HG03342 (cell line): ENCODE data around the gene THSD7A.

Source experiments
- ATAC-seq: cut with Tn5 transposase; IDR thresholded peaks from one replicate; pipeline ENCODE4 v1.9.1; 2021; ENCODE audit warnings: mild to moderate bottlenecking, moderate library complexity; ENCODE audit not compliant: unreplicated experiment

THSD7A gene

GRCh38 chr7:11427686-11428273 is 404.2 kb downstream of the THSD7A start:
- ATAC-seq = peak; percentile 84

- ATAC-seq = no peak
Observed at GRCh38 chr7:11424006-11424405, 408.0 kb downstream of the THSD7A start.

DNA sequence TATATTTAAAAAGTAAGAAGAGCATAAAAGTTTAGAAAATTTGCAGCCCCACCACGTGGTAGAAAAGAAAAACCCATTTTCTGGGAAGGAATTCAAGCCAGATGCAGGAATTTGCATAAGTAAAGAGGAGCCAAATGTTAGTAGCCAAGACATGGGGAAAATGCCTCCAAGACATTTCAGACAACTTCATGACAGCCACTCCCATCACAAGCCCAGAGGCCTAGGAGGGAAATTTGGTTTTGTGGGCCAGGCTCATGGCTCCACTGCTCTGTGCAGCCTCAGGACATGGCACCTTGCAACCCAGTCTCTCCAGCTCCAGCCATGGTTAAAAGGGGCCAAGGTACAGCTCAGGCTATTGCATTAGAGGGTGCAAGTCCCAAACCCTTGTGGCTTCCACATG is 411.9 kb downstream of the THSD7A start:
- ATAC-seq = no peak

DNA sequence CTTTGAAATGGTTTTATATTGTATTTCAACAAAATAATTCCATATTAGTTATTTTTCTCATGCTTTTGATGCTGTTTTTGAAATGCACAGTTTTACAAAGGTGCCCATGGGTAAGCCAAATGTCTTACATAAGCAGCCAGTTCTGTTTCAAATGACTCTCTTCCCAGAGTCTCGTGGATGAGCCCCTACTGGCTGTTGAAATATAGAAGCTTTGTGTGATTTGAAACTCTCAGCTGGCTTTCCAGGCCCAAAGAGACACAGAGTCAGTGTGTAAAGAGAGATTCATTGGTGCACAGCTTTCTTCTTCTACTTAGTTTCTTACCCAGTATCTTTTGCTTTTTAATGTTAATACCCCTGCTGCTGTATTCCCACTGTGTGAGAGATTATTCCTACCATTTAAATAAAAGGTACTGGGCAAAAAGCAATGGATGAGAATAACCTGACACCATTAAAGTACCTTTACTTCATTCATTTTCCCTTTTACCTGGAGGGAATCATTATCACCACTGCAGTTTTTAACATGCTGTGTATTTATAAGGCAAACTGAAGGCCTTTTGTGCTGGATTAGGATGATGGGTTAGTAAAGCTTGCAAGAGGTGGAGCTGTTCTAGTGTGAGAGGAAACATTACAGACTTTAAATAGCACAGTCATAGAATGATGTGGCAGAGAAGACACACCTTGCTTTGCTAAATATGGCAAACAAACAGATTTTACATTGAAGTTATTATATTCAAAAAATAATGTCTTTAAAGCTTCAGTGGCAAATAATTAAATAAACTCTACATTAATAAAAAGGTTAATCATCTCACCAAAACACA is 415.1 kb downstream of the THSD7A start:
- ATAC-seq = no peak

DNA sequence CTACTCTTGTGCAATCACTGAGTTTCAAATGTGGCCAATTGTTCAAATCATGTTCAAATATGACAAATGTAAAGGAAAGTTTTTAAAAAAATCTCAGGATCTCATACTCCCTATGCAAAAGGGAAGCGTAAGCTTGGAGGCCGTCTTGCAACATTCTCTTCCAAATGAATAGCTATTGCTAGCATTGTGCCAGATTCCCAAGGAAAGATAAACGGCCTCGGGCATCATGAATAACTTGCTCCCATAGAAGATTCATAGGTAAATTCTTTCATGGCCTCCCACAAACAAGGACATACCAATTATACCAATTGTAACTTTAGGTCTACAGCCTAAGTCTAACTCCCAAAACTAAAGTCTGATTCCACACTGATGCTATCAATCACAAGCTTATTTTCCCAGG is 416.9 kb downstream of the THSD7A start:
- ATAC-seq = no peak

DNA sequence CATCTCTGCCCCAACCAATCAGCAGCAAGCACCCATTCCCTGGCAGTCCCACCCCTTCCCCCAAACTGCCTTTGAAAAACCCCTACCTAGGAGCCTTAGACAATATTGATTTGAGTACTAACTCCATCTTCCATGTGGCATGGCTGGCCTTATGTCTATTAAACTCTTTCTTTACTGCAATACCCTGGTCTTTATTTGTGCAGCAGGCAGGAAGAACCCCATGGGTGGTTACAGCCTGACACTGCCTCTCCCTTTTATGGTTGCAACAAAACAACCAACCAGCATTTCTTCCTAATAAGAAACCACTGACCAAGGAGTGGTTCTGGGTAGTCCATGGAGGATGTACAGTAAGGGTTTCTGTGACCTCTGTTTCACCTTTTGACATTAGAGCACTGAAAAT is 418.1 kb downstream of the THSD7A start:
- ATAC-seq = no peak

GRCh38 chr7:11412036-11412435 is 420.0 kb downstream of the THSD7A start:
- ATAC-seq = no peak

DNA sequence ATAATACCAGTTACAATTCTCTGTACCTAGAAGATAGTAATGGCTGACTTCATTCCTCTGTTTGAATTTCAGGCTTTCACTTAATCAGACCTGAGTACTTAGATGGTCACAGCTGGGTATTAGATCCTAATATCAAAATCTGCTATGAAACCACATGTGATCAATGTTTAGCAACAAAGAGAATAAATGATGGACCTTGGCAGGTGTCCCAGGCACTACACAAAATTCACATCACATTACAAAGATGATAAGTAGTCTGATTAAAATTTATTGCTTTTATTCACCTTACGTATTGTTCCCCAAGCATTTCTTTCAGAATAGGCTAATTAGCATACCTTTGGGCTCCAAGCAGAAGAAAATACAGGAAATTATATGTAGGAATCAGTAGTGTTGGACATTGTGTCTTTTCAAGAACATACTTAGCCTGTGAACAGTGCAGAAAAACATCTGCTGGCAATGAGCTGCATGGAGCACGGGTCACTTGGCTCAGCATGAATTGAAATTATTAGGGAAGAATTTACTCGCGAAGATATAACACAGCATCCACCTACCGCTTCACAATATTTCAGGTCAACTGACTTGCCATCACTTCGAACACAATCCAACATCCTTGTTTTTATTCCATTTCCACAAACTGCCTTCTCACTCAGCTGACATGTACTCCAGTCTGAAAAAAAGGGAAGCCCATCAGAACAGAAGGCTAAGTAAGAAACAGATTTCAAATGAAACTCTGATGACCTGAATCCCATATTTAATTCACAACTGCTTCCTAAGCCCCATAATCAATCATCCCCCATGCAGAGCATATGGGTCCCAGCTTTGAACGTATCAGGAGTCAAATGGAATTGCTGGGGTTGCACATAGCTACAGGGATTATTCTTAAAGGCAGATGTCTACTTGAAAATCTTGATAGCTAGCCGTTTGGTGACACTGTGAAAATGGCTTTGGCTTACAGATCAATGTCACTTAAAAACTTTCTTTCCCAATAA is 421.0 kb downstream of the THSD7A start:
- ATAC-seq = no peak

- no peak for ATAC-seq
Observed at GRCh38 chr7:11404355-11404754, 427.6 kb downstream of the THSD7A start.

GRCh38 chr7:11403781-11404180 is 428.2 kb downstream of the THSD7A start:
- no peak for ATAC-seq

DNA sequence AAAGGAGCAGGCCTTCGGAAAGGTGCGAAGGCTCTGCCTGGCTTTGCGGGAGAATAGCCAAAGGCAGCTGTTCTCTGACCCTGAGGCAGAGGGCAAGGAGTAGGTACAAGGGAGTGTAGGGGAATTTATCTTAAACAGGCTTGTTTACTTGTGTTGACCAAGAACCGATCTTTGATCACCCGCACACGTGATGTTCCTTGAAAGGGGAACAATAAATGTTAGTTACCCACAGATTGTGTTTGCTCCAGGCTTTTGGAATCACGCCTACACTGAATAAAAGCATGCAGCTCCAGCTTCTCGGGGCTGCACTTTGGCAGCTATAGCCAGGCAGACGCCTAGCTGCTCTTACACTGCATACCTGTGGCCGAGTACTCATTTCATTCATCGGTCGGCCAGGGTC is 437.6 kb downstream of the THSD7A start:
- ATAC-seq = no peak

- no peak for ATAC-seq
Observed at GRCh38 chr7:11379641-11380040, 452.4 kb downstream of the THSD7A start.

GRCh38 chr7:11376529-11376928 is 455.5 kb downstream of the THSD7A start:
- no peak for ATAC-seq

DNA sequence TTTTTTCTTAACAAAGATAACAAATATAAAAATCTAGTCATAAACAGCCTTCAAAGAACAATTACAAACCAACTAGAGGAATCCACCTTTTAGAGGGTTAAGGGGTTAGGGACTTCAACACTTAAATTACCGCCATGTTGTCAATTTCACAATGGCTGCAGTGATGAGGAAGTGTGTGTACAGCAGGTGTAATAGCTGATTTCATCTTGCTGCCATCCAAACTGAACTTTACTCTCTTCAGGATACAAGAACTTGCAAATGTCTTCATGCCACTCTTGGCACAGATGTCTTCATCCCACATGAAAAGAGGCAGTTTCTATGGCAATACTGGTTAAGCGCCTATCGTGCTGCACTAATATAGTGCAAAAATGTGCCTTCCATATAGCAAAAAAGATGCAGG is 457.4 kb downstream of the THSD7A start:
- ATAC-seq = no peak

- no peak for ATAC-seq
Observed at GRCh38 chr7:11373546-11374142, 458.4 kb downstream of the THSD7A start.

- no peak for ATAC-seq
Observed at GRCh38 chr7:11369696-11370095, 462.3 kb downstream of the THSD7A start.

DNA sequence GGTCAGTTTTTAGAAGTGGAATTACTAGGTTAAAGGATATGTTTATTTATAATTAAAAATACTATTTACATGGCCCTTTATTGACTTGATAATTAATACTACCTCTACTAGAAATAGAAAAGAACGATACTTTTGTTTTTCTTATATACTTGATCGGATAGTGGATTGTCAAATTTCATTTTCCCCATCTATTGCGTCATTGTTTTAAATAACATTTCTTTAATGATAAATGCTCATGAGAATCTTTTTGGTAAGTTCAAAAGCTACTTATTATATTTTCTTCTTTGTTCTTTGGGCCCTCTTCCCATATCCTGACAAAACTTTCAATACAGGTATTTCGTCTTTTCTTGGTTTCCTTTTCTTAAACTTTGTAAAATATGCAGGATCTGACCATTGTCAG is 465.9 kb downstream of the THSD7A start:
- no peak for ATAC-seq

- no peak for ATAC-seq
Observed at GRCh38 chr7:11358637-11359036, 473.4 kb downstream of the THSD7A start.

DNA sequence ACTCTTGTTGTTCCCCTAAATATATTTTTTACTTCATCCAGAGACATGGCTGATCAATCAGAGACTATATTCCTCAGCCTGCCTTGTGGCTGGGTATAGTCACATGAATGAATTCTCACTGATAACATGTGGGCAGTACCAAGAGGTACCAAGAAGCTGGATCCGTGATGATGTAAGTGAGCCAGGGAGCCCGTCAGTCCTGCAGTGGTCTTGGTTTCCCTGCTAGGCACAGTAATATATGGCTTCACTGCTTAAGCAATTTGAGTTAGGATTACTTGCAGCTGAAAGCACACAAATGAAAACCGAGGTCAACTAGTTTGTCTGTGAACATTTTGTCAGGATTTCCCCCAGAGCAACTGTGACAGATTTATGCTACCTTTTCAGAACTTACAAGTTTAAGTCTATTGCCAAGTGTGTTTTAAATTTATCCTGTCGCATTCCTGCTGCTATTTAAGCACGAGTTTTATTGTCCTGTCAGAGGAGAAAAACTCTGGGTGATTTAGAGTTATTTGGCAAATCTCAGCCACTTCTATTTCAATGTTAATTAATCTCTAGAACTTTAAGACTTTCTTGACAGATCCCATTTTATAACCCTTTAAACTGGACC is 476.5 kb downstream of the THSD7A start:
- ATAC-seq = no peak

GRCh38 chr7:11346302-11346701 is 485.7 kb downstream of the THSD7A start:
- ATAC-seq = no peak

DNA sequence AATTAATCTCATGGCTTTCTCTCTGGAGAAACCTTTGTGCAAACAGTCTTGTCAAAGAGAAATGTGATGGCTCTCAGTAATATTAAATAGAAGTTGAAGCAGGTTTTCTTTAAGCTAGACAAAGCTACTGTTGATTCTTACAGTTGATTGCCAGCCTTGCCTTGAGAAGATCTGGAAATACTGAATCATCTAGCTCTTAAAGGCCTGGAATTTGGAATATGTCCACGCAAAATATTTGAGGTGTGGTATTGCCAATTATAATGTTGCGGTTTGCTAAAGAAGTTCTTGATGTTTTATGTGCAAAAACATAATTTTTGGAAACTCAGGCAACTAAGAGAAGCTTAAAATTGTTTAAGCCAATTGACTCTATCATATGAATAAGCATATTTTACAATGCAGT is 486.4 kb downstream of the THSD7A start:
- no peak for ATAC-seq
